ENCODE measurements around the gene ORC2. TPM values are rescaled to one million over a fixed set of nuclear protein-coding genes. Genes with fewer than 3 reads are reported as not detected.

Gene ORC2
- total RNA-seq, 2 donors from 2014 or later: 56.9 to 60.2 TPM

- Mint-ChIP-seq H3K27me3 (ENCODE audit: low read depth) (no peaks in the 10 kb centered on the region), H3K9me3 (no peaks in the 10 kb centered on the region), H3K36me3 (ENCODE audit: insufficient read depth in 2 of 2) (peaks cover 24 to 44% of the 10 kb centered on the region in 2 donors), H3K27ac (peak within 1 kb of the TSS; percentile 96), H3K4me1 (ENCODE audit: low read depth) (peaks cover 44% of the 10 kb centered on the region), H3K4me3 (peak within 1 kb of the TSS; percentile 93)
- ATAC-seq (replicated peaks in 1 of 2) (peak; percentile 84 to 86), DNase-seq (peak; percentile 95)
Measured at GRCh38 chr2:200864176-200865034, 99.1 kb downstream of the ORC2 start, which contains the start of gene CLK1. CLK1 (minus strand) TSS chr2:200864658; CDS start chr2:200861862, 2,796 bp downstream.

- peaks cover 24 to 49% of the 10 kb centered on the region in 2 donors for H3K36me3 Mint-ChIP-seq (ENCODE audit: insufficient read depth in 2 of 2)
- peak in 1 of 2 donors; percentile 31 for DNase-seq
Measured at GRCh38 chr2:200863782-200864175, 99.7 kb downstream of the ORC2 start.

GRCh38 chr2:200862532-200863000, 100.9 kb downstream of the ORC2 start:
- peaks cover 32 to 61% of the 10 kb centered on the region in 2 donors for H3K36me3 Mint-ChIP-seq (ENCODE audit: insufficient read depth in 2 of 2)
- H3K27me3 Mint-ChIP-seq (ENCODE audit: low read depth): no peaks in the 10 kb centered on the region
- peak; percentile 71 for ATAC-seq (replicated peaks in 1 of 2)
- H3K27ac Mint-ChIP-seq: peak overlapping the region; percentile 96
- H3K4me1 Mint-ChIP-seq (ENCODE audit: low read depth): peaks cover 59% of the 10 kb centered on the region
- DNase-seq: peak; percentile 77 to 78
- H3K9me3 Mint-ChIP-seq: no peaks in the 10 kb centered on the region
- H3K4me3 Mint-ChIP-seq: peak overlapping the region; percentile 93

More at GRCh38 chr2:200863782-200864175, 99.7 kb downstream of the ORC2 start:
- Mint-ChIP-seq H3K4me3 (peak overlapping the region; percentile 93), H3K4me1 (ENCODE audit: low read depth) (peaks cover 50% of the 10 kb centered on the region), H3K27ac (peak overlapping the region; percentile 96), H3K9me3 (no peaks in the 10 kb centered on the region), H3K27me3 (ENCODE audit: low read depth) (no peaks in the 10 kb centered on the region)
- no peak for ATAC-seq (replicated peaks in 1 of 2)

- Mint-ChIP-seq H3K27me3 (ENCODE audit: low read depth) (no peaks in the 10 kb centered on the region), H3K9me3 (no peaks in the 10 kb centered on the region), H3K27ac (peak overlapping the region; percentile 96), H3K4me3 (peak overlapping the region; percentile 93), H3K4me1 (ENCODE audit: low read depth) (peaks cover 63% of the 10 kb centered on the region), H3K36me3 (ENCODE audit: insufficient read depth in 2 of 2) (peaks cover 33 to 68% of the 10 kb centered on the region in 2 donors)
- no peak for DNase-seq
- ATAC-seq (replicated peaks in 1 of 2): no peak
Measured at GRCh38 chr2:200861617-200862155, 101.8 kb downstream of the ORC2 start.

- Mint-ChIP-seq H3K4me3 (peak overlapping the region; percentile 84 to 93), H3K27ac (peak overlapping the region; percentile 91), H3K9me3 (no peaks in the 10 kb centered on the region), H3K4me1 (ENCODE audit: low read depth) (peaks cover 65% of the 10 kb centered on the region), H3K36me3 (ENCODE audit: insufficient read depth in 2 of 2) (peaks cover 33 to 77% of the 10 kb centered on the region in 2 donors), H3K27me3 (ENCODE audit: low read depth) (no peaks in the 10 kb centered on the region)
- DNase-seq: peak in 1 of 2 donors; percentile 16
- ATAC-seq (replicated peaks in 1 of 2): no peak
Measured at GRCh38 chr2:200860092-200860795, 103.2 kb downstream of the ORC2 start.

Other genes with a start within 250 kb of the ORC2 start
- 100 to 1,000 TPM; 457 to 495 TPM for gene BZW1, start 151.8 kb downstream of the ORC2 start, total RNA-seq
- 100 to 1,000 TPM; 161 to 178 TPM for gene CLK1, start 99.0 kb downstream of the ORC2 start, total RNA-seq
- 10 to 100 TPM; 72.5 to 84.6 TPM for gene PPIL3, start 74.6 kb downstream of the ORC2 start, total RNA-seq
- gene NIF3L1, start 74.3 kb downstream of the ORC2 start, total RNA-seq: 10 to 100 TPM; 40.0 to 44.9 TPM
- gene HYCC2, start 108.0 kb upstream of the ORC2 start, total RNA-seq: 10 to 100 TPM; 31.5 to 38.0 TPM
- gene NDUFB3, start 108.3 kb upstream of the ORC2 start, total RNA-seq: 10 to 100 TPM; 52.9 to 59.8 TPM
- 100 to 1,000 TPM; 232 to 385 TPM for gene CFLAR, start 152.5 kb upstream of the ORC2 start, total RNA-seq
- 10 to 100 TPM; 15.7 to 17.4 TPM for gene CASP10, start 219.5 kb upstream of the ORC2 start, total RNA-seq

Measured in activated T-cell treated with anti-CD3 and anti-CD28 coated beads, Interleukin-2, amount 50 U/mL, for 72 hours (primary cell).